HG03139 (cell line): ENCODE measurements around the gene TEK.

Source experiments
- ATAC-seq: cut with Tn5 transposase; IDR thresholded peaks from one replicate; pipeline ENCODE4 v1.9.1; 2021; ENCODE audit not compliant: unreplicated experiment

The TEK gene

DNA sequence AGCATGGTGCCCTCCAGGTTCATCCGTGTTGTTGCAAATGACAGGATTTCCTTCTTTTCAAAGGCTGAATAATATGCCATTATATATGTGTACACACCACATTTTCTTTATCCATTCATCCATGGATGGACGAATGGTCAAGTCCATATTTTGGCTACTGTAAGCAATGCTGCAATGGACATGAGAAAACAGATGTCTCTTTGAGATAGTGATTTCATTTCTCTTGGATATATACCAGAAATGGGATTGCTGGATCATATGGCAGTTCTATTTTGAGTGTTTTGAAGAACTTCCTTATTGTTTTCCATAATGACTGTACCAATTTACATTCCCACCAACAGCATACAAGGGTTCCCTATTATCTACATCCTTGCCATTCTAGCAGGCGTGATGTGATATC is 67.9 kb downstream of the TEK start:
- ATAC-seq, result no peak

DNA sequence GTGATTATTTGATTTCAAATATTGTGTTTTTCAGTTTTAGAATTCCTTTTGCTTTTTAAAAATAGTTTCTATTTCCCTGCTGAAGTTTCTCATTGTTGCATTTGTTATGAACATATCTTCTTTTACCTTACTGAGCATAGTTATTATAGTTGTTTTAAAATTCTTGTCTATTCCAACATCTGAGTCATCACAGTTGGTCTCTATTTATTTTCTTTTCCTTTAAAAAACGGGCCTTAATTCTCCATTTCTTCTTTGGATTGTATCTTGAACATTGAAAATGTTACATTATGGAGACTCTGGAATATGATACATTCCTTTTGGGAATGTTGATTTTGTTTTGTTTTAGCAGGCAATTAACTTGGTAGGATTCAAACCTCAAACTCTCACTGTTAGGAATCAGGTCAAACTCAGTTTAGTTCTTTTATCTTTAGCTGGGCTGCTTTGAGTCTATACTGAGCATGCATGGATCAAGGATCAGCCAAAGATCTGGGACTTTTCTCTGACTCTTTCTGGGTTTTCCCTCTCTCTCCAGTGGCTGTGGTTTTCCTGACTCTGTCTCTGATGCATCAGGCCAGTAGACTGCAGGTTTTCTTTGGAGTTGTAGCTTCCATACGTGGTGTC is 70.3 kb downstream of the TEK start:
- no peak for ATAC-seq

DNA sequence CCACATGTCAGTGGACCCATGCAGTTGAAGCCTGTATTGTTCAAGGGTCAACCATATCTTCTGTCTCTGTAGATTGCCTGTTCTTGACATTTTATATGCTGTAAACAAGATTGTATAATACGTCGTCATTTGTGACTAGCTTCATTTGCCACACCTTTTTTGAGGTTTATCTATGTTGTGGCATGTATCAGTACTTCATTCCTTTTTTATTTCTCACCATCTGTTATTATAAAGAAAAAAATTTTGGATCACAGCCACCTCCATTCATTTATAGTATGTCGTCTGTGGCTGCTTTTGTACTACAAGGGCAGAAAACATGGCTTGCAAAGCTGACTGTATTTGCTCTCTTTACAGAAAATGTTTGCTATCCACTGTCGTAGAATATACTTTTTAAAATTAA is 72.4 kb downstream of the TEK start:
- no peak for ATAC-seq

DNA sequence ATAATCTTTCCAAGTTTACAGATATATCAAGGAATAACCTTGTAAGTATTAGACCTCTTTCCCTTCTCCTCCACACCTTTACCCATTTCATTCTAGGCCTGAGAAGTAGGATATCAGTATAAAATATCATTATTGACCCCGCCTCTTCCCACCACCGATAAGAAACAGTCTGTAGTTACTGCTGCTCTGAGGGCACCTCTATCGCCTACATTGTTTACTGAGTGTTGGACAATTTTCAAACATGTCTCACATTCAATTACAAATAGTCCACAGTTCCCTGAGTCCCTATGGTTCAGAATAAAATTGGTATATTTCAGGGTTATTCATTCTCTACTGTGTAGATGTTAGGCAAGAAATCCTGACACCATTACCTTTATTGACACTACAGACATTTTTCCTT is 73.4 kb downstream of the TEK start:
- ATAC-seq, result no peak

DNA sequence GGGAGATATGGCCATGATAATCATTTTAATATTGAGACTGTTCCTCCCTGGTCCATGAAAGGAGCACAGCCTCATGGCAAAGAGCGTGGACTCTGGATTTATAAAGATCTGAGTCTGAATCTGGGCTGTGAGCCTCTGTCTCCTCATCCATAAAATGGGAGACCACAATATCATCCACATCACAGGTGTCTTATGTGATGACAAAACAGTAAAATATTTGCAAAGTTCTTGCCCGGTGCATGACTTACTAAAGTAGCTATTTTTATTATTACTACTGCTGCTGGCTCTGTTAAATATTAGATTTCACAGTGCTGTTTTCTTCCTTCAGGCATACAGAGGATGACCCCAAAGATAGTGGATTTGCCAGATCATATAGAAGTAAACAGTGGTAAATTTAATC is 74.1 kb downstream of the TEK start:
- ATAC-seq, result no peak

DNA sequence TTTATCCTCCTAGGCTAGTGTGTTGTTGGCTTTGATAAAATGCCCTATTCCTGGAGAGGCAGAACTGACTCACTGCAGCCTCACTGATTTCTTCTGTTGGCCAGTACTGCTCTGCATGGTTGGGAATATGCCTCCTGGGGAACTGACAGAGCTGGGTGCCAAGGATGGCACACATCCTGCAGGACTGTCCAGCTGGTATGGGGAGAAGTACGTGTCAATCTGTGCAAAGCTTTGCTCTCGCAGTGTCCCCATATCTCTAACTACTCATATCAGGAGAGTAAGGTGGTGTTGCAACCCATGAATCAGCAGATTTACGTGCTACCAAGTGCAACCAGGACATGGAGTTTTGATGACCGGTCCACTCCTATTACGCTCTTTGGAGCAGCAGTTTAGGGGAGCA is 74.7 kb downstream of the TEK start:
- ATAC-seq, result no peak

DNA sequence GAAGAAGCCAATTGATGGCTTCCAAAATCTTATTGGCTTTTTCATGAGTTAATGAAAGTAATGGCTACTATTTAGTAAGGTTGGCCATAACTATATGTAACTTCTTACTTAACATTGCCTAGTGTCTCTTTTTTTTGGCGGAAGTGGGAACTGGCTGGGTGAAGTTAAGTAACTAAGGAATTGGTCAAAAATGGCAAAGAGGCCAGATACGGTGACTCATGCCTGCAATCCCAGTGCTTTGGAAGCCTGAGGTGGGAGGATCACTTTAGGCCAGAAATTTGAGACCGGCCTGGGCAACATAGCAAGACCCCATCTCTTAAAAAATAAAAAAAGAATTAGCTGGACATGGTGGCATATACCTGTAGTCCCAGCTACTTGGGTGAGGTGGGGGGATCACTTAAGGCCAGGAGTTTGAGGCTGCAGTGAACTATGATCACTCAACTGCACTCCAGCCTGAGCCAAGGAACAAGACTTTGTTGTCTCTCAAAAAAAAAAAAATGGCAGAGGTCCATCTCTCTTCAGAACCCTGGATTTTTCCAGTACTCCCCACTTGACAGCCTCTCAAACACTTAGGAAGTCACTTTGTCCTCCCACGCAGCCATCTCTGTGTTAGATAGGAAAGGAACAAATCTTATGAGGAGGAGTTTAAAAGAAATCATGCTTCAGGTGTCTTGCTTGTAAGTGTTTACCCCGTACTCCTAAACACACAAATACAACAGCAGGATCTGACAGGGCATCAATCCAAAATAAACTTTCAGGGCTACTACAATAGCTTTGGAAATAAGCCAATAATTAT is 75.7 kb downstream of the TEK start:
- no peak for ATAC-seq

DNA sequence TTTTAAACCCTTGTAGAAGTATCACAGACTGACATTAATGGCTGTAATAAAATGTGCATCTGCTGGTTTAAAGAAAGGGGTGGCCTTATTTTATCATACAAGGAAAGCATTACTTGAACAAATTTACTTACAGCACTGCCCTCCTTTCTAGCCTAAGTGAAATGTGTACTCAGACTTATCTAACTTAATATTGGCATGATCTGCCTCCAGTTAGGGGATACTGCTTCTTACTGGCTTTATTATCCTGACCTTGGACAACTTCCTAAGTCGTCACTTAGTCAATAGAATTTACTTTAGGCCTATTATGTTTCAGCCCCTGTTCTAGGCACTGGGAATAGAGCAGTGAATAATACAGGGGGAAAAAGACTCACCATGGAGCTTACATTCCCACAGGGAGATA is 79.4 kb downstream of the TEK start:
- no peak for ATAC-seq

DNA sequence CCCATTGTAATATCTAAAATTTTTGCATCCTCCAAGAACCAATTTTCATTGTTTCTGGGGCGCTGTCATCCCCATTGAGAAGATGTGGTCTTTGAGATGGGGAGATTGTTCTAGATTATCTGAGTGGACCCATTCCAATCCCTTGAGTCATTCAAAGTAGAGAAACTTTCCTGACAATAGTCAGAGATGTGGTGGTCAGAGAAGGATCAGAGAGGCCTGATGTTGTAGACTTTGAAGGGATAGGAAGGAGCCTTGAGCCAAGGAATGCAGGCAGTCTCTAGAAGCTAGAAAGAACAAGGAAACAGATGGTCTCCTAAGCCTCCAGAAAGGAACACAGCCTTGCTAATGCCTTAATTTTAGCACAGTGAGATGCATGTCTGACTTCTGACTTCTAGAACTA is 80.4 kb downstream of the TEK start:
- no peak for ATAC-seq

DNA sequence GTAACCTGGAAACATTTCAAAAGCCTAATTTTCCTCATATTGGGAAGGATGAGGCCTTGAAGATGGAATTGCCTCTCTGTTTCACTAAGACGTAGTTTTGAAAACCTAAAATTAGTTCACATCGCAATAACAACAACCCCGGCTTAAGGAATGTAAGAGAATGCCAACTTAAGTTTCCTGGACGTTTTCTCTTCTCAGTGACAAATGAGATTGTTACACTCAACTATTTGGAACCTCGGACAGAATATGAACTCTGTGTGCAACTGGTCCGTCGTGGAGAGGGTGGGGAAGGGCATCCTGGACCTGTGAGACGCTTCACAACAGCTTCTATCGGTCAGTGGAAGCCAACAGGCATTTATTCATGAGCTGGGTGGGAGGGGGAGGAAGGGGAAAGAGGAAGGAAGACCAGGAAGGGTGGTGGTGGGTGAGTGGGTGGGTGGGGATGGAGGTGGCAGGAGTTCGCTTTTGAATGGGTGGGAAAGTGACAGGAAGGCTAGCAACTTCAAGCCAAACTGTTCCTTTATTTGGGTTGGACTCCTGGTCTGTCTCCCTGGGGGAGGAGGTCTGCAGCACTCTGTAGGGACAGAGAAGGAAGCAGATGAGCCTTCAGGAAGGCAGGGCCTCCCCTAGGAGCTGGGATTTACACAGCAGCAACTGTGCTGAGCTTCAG is 83.4 kb downstream of the TEK start:
- no peak for ATAC-seq

DNA sequence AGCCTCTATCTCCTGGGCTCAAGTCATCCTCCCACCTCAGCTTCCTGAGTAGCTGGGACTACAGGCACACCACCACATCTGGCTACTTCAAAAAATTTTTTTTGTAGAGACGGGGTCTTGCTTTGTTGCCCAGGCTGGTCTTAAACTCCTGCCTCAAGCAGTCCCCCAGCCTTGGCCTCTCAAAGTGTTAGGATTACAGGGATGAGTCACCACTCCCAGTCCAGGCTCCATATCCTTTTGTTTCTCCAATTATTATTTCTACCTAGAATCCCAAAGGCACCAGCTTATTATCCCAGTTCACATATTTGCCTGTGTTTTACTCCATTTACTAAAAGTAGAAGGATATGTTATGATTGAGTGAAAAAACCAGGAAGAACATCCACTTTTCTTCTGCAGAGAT is 84.9 kb downstream of the TEK start:
- no peak for ATAC-seq

DNA sequence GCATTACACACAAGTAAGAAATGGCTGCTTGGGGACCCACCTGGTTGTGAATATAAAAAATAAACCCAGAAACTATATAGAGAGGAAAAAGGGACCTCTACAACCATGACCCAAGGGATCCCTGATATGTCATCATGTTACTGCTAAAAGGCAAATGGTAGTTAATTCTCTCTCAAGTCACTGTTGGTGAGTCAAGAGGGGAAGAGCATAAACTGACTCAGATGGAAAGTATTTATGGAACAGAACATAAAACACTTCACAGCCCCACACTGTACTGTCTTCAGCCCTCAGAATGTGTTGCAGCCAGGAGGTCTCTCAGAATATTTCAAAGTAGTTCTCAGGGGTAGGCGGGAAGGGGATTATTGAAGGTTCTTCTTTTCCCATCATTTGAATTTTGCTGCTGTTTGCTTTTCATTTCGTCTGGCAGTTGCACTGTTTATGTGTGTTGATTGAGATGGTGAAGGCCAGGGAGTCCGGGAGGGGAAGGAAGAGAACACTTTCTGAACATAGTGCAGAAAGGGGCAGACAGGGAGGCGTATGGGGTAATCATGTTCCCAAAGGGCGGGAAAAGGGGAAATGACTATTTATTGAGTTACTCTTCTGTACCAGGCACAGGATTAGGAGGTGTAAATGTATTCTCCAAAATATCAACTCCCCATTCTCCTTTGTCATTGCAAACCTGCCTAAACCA is 85.5 kb downstream of the TEK start:
- ATAC-seq, result no peak

DNA sequence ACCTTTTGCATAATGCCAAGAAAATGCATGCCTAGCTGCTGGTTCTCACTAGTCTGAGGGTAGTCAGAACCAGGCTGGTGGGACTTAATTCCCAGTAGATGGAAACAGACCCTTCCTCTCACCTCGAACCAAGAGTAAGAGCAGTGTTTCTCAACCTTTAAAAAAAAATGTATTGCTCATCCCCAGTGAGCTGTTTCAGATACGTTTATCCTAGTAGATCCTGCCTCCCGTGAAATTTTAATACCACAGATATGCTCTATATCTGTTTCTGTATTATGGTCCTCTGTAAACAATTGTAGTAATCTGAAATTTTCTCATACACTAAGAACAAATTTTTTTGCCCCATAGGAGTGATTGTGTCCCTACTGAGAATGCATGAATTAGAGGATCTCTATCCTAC is 86.2 kb downstream of the TEK start:
- ATAC-seq, result no peak

DNA sequence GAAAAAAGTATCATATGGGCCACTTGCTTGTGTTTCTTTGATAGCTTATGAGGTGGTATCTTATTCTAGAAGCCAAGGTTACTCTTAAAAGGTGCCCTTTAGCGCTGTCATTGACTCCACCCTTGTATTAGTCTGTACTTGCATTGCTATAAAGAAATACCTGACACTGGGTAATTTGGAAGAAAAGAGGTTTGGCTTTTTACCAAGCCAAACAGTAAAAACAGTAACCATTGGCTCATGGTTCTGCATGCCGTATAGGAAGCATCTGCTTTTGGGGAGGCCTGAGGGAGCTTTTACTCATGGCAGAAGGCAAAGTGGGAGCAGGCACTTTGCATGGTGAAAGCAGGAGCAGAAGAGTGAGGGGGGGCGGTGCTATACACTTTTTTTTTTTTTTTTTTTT is 87.4 kb downstream of the TEK start:
- no peak for ATAC-seq

DNA sequence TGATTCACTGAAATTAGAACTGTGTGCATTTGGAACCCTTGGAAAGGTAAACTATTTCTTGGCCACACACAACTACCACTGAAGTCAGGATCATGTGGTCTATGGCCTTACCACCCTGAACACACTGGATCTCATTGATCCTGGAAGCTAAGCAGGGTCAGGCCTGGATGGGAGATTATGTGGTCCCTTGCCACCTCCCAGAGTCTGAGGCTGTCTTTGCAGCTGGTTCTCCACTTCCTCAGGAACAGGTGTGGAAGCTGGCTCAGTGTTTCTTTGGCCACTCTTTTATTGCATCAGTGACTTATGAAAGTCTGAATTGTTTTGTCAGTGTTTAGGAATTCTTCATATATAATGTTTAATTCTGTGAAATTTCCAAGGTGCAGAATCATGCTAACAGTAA is 89.2 kb downstream of the TEK start:
- ATAC-seq, result no peak

DNA sequence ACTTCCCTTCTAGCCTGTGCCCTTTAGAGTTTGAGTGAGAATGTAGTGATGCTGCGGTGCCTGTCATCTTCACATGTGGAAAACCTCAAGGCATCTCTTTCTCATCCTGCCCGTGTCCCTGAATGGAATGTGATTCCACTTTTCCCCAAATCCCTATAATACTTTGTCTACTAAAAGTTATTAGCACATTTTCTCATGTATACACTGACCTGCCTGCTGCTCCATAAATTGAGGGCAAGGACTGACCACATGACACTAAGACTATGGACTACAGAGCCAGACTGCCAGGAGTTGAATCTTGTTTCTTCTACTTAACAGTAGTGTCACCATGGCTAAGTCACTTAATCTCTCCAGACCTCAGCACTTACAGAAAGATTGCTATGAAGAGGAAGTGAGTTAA is 93.0 kb downstream of the TEK start:
- ATAC-seq, result no peak

DNA sequence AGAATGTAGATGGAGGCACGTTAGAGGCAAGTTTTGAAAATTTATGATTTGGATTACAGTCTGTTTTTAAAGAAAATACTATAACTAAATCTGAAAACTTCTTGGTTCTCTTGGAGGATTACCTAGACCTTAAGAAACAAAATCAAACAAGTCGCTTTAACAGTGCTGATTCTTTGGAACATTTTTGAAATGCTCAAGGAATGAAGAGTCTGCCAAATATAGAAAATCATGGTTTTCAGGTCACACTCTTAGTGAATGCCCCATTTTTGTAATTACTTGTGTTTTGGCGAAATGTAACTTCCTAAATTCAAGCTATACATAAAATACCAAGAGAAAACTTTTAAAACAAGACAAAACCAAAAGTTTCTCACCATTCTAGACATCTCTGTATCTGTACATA is 94.8 kb downstream of the TEK start:
- no peak for ATAC-seq

DNA sequence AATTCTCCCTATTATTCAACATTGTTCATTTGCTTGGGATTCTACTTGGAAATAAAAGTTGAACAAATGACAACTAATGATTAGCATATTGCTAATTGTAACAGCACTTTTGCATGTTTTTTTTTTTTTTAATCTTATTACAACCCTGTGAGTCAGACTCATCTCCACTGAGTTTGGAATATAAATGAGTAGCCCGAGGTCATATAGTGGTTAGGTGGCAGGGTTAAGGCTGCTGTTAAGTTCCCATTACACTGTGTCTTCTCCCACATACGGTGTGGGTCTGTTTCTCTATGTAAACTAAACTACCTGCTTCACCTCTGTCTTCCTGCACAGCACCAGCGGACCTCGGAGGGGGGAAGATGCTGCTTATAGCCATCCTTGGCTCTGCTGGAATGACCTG is 95.6 kb downstream of the TEK start:
- no peak for ATAC-seq

DNA sequence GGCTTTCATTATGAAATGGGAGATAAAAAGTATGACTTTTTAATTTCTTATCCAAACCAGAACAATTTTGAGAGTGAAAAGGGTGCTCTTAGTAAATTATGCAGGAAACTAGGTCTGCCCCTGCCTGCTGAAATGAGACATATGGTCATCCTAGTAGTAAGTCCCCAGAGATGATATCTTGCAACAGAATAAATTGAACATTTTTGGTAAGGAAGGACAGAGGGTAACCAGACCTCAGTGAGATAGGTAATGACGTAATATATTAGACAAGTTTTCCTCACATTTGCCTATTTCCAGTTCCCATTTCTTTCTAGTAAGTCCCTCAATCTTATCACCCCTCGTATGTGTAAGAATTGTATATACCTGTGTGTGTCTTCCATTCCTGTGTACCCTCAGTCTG is 96.2 kb downstream of the TEK start:
- ATAC-seq, result no peak

DNA sequence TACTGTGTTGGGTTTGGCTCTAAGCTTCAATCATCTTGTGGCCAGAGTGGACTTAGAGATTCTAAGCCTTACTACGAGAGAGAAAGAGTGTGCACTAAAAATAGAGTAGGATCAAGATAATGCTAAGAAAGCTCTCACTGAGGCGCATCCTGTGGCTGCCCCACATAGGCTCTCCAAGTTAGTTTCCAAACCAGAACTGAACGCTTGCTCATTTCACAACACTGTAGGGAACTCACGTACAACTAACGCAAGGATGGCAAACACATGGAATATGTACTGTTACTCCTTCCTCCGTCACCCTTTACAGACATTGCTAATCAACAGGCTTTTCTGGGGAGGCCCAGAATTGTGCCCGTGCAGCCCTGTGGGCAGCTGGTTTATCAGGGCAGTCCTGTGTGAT is 97.0 kb downstream of the TEK start:
- no peak for ATAC-seq

DNA sequence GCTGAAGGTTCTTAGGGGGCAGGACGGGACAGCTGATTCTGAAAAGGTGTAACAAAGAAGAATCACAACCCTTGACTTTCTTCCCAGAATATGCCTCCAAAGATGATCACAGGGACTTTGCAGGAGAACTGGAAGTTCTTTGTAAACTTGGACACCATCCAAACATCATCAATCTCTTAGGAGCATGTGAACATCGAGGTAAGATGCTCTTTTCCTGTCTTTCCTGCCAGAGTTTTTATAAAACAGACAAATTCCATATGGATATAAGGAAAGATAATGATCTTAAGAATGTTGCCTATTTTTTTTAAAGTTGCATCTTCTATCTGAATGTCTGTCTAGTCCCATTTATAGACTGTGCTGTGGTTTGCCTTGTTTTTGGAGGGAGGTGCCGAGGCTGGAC is 100.0 kb downstream of the TEK start:
- ATAC-seq, result no peak

DNA sequence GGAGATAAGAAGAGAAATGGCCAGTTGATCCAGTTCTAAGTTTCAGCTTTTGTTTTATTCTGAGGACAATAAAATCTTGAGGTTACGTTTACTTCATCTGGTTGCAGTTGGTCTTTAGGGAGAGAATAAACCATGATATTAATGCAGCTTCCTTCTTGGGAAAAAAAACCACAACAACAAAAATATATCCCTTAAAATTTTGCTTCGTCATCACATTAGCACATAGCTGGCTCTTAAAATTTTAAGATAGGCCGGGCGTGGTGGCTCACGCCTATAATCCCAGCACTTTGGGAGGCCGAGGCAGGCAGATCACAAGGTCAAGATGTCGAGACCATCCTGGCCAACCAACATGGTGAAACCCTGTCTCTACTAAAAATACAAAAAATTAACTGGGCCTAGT is 101.6 kb downstream of the TEK start:
- ATAC-seq, result no peak
